HG02970 (cell line): ENCODE results near the gene CHD6.

Experiments
- ATAC-seq: cut with Tn5 transposase; IDR thresholded peaks from one replicate; pipeline ENCODE4 v1.9.1; 2021; ENCODE audit warnings: mild to moderate bottlenecking, moderate library complexity, moderate number of reproducible peaks; ENCODE audit not compliant: unreplicated experiment, low FRiP score

Gene CHD6

GRCh38 chr20:41623625-41624375 is 5.6 kb upstream of the CHD6 start:
- no peak for ATAC-seq

- ATAC-seq: no peak
Measured at GRCh38 chr20:41622584-41622983, 4.4 kb upstream of the CHD6 start.

GRCh38 chr20:41621971-41622370 is 3.8 kb upstream of the CHD6 start:
- no peak for ATAC-seq

GRCh38 chr20:41621421-41621820 is 3.2 kb upstream of the CHD6 start:
- ATAC-seq: no peak

GRCh38 chr20:41619360-41620100 is 1.4 kb upstream of the CHD6 start:
- no peak for ATAC-seq

GRCh38 chr20:41618807-41619311 is 682 bp upstream of the CHD6 start:
- ATAC-seq: no peak

- ATAC-seq: no peak
Measured at GRCh38 chr20:41617059-41617901, 897 bp downstream of the CHD6 start.

- no peak for ATAC-seq
Measured at GRCh38 chr20:41616228-41616627, 1.9 kb downstream of the CHD6 start.

GRCh38 chr20:41615676-41616075 is 2.5 kb downstream of the CHD6 start:
- no peak for ATAC-seq

- no peak for ATAC-seq
Measured at GRCh38 chr20:41615110-41615509, 3.1 kb downstream of the CHD6 start.

- no peak for ATAC-seq
Measured at GRCh38 chr20:41613321-41613720, 4.9 kb downstream of the CHD6 start.

- no peak for ATAC-seq
Measured at GRCh38 chr20:41609474-41609873, 8.7 kb downstream of the CHD6 start.

GRCh38 chr20:41608606-41609005 is 9.6 kb downstream of the CHD6 start:
- no peak for ATAC-seq

GRCh38 chr20:41607791-41608190 is 10.4 kb downstream of the CHD6 start:
- ATAC-seq: no peak

- ATAC-seq: no peak
Measured at GRCh38 chr20:41604002-41604401, 14.2 kb downstream of the CHD6 start.

- ATAC-seq: no peak
Measured at GRCh38 chr20:41601742-41602141, 16.4 kb downstream of the CHD6 start.

GRCh38 chr20:41600926-41601631 is 17.1 kb downstream of the CHD6 start:
- no peak for ATAC-seq

GRCh38 chr20:41599699-41600104 is 18.5 kb downstream of the CHD6 start:
- ATAC-seq: no peak

GRCh38 chr20:41598719-41599118 is 19.5 kb downstream of the CHD6 start:
- no peak for ATAC-seq
